Esophagus muscularis mucosa (tissue), 4 donors: ENCODE data around the gene CCT3. TPM values are rescaled to one million over a fixed set of nuclear protein-coding genes. Genes with fewer than 3 reads are reported as not detected.

ENCODE experiments used
- DNase-seq: peaks from one replicate; pipeline ENCODE4 v3.0.0-alpha.2; 2017; ENCODE audit errors: extremely low spot score
- H3K27ac ChIP-seq, 4 donors: fragments of 200-600 bp; sonication (generic); replicated peaks in 1 of 4; 1 replicate in 3 of 4; 2 replicates in 1 of 4; pipeline ENCODE4 v1.5.1; 2016 to 2019; ENCODE audit warnings: mild to moderate bottlenecking in 1 of 4
- H3K27me3 ChIP-seq, 4 donors: fragments of 200-600 bp; sonication (generic); one replicate each; pipeline versions ENCODE4 v1.5.1 to v1.6.0; 2016 to 2019
- H3K36me3 ChIP-seq, 4 donors: fragments of 200-600 bp; sonication (generic); one replicate each; pipeline ENCODE4 v1.5.1; 2016 to 2019
- H3K4me1 ChIP-seq, 4 donors: fragments of 200-600 bp; sonication (generic); one replicate each; pipeline ENCODE4 v1.5.1; 2016 to 2019
- H3K4me3 ChIP-seq, 4 donors: fragments of 200-600 bp; sonication (generic); 1 replicate in 2 of 4; 2 replicates in 2 of 4; pipeline ENCODE4 v1.5.1; 2016 to 2019; ENCODE audit warnings: mild to moderate bottlenecking in 4 of 4, moderate library complexity in 1 of 4
- H3K9me3 ChIP-seq, 4 donors: fragments of 200-600 bp; sonication (generic); 1 replicate in 3 of 4; 2 replicates in 1 of 4; pipeline ENCODE4 v1.5.1; 2016 to 2019
- EP300 ChIP-seq: sonication (generic); formaldehyde crosslinking; IDR thresholded peaks from one replicate; pipeline ENCODE4 v1.6.1; 2017; ENCODE audit warnings: antibody characterized with exemption
- POLR2A ChIP-seq: fragments of 450-650 bp; IDR thresholded peaks from one replicate; pipeline ENCODE4 v1.6.1; 2017; ENCODE audit warnings: antibody characterized with exemption, moderate library complexity, mild to moderate bottlenecking, low read depth
- POLR2AphosphoS5 ChIP-seq, 2 donors: sonication (generic); formaldehyde crosslinking; IDR thresholded peaks; one replicate each; pipeline ENCODE4 v1.6.1; 2017; ENCODE audit warnings: antibody characterized with exemption in 2 of 2
- WGBS: methylation state at CpG from one replicate; pipeline ENCODE4 v1.1.5; 2018; 5-methylcytosine and 5-hydroxymethylcytosine counted together
- intact Hi-C: fragments of 100-400 bp; cut with DNase I; formaldehyde crosslinking; loops from one replicate; pipeline ENCODE4 v1.15.1; 2023
- total RNA-seq, 4 donors: library from RNA; depleted of rRNA; stranded (reverse); fragments of >200 nt; gene quantifications; one replicate each; pipeline versions ENCODE4 v1.1.0 to v1.2.1, GENCODE V29; 2016
- TF ChIP-seq, protein P1 (sequence below), 3 experiments: fragments of 200-600 bp in 2 of 3; fragments of 450-650 bp in 1 of 3; sonication (generic) in 2 of 3; IDR thresholded peaks; one replicate each; pipeline ENCODE4 v1.5.1; 2017 to 2019; ENCODE audit warnings: antibody characterized with exemption in 3 of 3, mild to moderate bottlenecking in 2 of 3, moderate library complexity in 1 of 3

The CCT3 gene
- total RNA-seq, 4 donors from 2014 or later: 172 to 241 (median 222) TPM

DNA sequence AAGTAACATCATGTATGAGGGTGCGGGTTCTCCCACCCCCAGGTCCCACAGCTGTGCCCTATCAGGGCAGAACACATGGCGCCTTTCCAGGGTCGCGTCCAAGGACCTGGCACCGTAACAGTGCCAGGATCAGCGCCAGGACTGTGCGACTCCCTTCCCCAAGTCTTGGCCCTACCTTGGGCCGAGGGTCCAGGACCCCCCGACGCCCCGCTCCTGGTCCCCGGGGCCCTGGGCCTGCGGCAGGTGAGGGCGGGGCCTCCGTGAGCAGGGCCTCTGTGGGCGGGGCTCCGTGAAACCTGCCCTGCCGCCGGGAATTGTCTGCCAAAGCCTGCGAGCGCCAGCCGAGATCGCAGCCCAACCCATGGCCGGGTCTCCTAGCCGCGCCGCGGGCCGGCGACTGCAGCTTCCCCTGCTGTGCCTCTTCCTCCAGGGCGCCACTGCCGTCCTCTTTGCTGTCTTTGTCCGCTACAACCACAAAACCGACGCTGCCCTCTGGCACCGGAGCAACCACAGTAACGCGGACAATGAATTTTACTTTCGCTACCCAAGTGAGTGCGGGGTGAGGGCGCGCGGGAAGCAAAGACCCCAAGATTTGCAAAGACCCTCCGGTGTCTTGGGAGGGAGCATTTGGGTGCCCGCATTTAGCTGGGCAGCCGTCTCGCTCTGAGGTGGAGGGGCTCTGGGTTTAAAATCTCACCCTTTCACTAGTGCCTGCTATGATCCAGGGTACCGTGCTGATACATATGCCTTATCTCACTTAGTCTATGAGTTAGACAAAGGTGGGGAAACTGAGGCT lies 31.0 kb upstream of the CCT3 start, which contains the start of gene RHBG:
Gene RHBG (plus strand): TSS at position 323 of the 796 bp plus-strand sequence. CDS start 39 bp downstream, at position 362.
- H3K27ac ChIP-seq: no peak within 1 kb of the TSS
- DNase-seq: no peak
- 42% methylated on average over 10 of the region's 48 CpGs for WGBS

DNA sequence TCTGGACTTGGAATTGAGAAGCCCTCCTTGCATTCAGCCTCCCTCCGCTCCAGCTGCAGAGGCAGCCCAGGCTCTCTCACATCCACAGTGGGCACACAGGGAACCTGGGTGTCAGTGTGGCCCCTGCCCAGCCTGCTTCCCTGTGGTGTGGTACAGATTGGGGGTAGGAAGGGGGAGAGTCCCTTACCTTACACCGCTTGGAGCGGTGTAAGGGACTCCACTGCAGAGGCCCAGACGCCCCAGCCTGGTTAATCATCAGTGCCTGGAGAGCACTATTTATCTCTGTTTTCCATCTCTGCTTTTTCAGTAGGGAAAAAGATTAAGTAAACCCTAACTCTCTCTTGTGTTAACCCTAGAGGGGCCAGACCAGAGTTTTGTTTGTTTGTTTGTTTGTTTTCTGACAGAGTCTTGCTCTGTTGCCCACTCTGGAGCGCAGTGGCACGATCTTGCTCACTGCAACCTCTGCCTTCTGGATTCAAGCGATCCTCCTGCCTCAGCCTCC lies 30.1 kb upstream of the CCT3 start:
- peaks cover 0 to 11% (median 9%) of the 10 kb centered on the region in 4 donors for H3K4me1 ChIP-seq
- no peak for DNase-seq
- 87% methylated on average over 7 of the region's 7 CpGs for WGBS
- H3K9me3 ChIP-seq: no peaks in the 10 kb centered on the region
- intact Hi-C loops: no loop called here
- no peaks in the 10 kb centered on the region for H3K36me3 ChIP-seq
- TF ChIP-seq POLR2AphosphoS5 (IDR thresholded peaks at IDR 0.05): no peak
- TF ChIP-seq EP300: no peak
- no peak for TF ChIP-seq POLR2A
- TF ChIP-seq, protein P1, sequence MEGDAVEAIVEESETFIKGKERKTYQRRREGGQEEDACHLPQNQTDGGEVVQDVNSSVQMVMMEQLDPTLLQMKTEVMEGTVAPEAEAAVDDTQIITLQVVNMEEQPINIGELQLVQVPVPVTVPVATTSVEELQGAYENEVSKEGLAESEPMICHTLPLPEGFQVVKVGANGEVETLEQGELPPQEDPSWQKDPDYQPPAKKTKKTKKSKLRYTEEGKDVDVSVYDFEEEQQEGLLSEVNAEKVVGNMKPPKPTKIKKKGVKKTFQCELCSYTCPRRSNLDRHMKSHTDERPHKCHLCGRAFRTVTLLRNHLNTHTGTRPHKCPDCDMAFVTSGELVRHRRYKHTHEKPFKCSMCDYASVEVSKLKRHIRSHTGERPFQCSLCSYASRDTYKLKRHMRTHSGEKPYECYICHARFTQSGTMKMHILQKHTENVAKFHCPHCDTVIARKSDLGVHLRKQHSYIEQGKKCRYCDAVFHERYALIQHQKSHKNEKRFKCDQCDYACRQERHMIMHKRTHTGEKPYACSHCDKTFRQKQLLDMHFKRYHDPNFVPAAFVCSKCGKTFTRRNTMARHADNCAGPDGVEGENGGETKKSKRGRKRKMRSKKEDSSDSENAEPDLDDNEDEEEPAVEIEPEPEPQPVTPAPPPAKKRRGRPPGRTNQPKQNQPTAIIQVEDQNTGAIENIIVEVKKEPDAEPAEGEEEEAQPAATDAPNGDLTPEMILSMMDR (IDR thresholded peaks at IDR 0.05): no peak
- H3K4me3 ChIP-seq: no peak overlapping the region
- H3K27me3 ChIP-seq: peaks cover 0 to 85% (median 12%) of the 10 kb centered on the region in 4 donors
- no peak overlapping the region for H3K27ac ChIP-seq

More for the DNA sequence above, 31.0 kb upstream of the CCT3 start, which contains the start of gene RHBG:
- Histone ChIP-seq H3K4me1 (peaks cover 0 to 11% (median 9%) of the 10 kb centered on the region in 4 donors), H3K9me3 (no peaks in the 10 kb centered on the region), H3K4me3 (peak within 1 kb of the TSS; percentile 41 to 49 (median 44)), H3K27me3 (peaks cover 0 to 85% (median 12%) of the 10 kb centered on the region in 4 donors), H3K36me3 (no peaks in the 10 kb centered on the region)
- TF ChIP-seq, protein P1 (IDR thresholded peaks at IDR 0.05): no peak
- TF ChIP-seq POLR2A: no peak
- TF ChIP-seq EP300: no peak
- no peak for TF ChIP-seq POLR2AphosphoS5 (IDR thresholded peaks at IDR 0.05)
- intact Hi-C loops: no loop called here

DNA sequence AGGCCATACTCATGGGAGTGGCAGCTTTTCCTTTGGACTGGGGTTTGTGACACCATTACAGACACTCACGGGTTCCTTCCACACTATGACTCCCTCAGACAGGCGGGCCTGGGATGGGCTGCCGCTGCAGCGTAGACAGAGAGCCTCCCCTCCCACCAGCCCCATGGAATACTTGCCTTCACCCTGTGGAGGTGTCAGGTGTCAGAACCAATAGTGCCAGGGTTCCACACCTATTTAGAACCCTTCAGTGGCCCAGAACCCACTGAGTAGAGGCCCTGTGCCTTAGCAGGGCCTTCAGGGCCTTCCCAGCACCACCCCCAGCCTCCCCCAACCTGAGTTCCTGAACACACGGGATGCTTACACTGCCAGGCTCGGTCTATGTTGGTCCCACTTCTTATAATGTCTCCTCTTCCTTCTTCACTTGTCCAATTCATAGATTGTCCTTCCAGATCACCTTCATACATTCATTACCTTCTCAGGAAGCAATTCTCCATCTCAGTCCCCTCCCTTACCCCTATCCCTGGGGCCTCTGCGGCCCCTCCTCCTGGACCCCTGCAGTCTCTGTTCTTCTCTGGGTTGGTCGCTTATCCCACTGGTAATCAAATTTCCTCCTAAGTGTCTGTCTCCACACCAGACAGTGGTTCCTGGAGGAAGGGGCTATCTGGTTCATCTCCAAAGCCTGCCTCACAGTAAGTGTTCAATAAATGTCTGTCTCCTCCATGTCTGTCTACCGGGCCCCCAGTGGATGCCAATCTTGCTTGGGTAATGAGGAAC lies 29.5 kb upstream of the CCT3 start:
- 86% methylated on average over 9 of the region's 9 CpGs for WGBS
- H3K27ac ChIP-seq: no peak overlapping the region
- no peaks in the 10 kb centered on the region for H3K36me3 ChIP-seq
- no peak overlapping the region for H3K4me3 ChIP-seq
- TF ChIP-seq EP300 (no peak), POLR2A (no peak), POLR2AphosphoS5 (IDR thresholded peaks at IDR 0.05) (no peak)
- TF ChIP-seq, protein P1 (IDR thresholded peaks at IDR 0.05): no peak
- no peak for DNase-seq
- intact Hi-C loops: no loop called here
- H3K27me3 ChIP-seq: peaks cover 0 to 80% (median 12%) of the 10 kb centered on the region in 4 donors
- no peaks in the 10 kb centered on the region for H3K9me3 ChIP-seq
- H3K4me1 ChIP-seq: peaks cover 0 to 11% (median 9%) of the 10 kb centered on the region in 4 donors

DNA sequence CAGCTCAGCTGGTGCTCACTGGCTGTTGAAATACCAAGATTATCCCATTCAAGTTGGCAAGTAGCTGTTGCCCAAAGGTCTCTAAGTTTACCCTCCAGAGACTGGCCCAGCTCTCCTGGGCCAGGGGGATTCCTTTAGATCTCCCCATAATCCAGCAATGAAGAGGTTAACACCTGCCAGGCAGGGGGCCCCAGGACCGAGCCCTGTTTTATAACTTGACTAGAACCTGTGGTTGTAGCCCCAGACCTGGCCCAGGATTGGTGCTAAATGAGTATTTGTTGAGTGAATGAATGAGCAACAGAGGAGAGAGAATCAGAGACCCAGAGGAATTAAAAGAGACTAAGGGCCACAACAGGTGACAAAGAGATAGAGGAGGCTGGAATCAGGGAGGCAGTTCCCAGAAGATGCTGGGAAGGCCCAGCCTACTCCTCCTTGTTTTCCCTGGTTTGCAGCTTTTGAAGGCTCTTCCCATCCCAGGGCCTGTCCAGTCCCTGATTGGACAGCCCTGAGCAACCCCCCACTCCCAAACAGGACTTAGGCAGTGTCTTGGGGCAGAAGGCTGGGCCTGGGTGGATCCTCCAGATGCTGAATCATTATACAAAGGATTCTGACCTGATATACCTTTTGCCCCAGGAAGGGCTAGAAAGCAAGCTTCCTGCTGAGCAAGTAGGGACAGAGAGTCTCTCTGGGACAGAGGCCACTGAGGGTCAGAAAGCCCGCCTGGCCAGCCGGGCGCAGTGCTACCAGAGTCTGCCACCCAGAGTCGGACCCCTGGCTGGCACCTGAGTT lies 28.5 kb upstream of the CCT3 start:
- Histone ChIP-seq H3K27ac (no peak overlapping the region), H3K4me3 (no peak overlapping the region), H3K36me3 (no peaks in the 10 kb centered on the region), H3K27me3 (peaks cover 0 to 78% (median 12%) of the 10 kb centered on the region in 4 donors), H3K4me1 (peaks cover 0 to 11% (median 9%) of the 10 kb centered on the region in 4 donors), H3K9me3 (no peaks in the 10 kb centered on the region)
- intact Hi-C loops: no loop called here
- WGBS: 89% methylated on average over 5 of the region's 5 CpGs
- TF ChIP-seq EP300: no peak
- TF ChIP-seq POLR2AphosphoS5 (IDR thresholded peaks at IDR 0.05): no peak
- TF ChIP-seq, protein P1 (IDR thresholded peaks at IDR 0.05): no peak
- no peak for TF ChIP-seq POLR2A
- no peak for DNase-seq
